HCT116 (cell line): ENCODE results near the gene FKBP2. TPM values are rescaled to one million over a fixed set of nuclear protein-coding genes. Genes with fewer than 3 reads are reported as not detected.

Experiments used
- ATAC-seq: fragments of 200-7000 bp; cut with Tn5 transposase; 2 replicates; pipeline ENCODE4 v1.9.1; 2020; ENCODE audit warnings: mild to moderate bottlenecking, moderate library complexity
- BruUV-seq: library from RNA; stranded (reverse); fragments of 400-500 nt; replicated peaks from 2 replicates; lab custom pipeline; 2021; lab: Mats Ljungman, UMichigan
- CTCF ChIA-PET: fragments of 300-600 bp; sonication (Branson Sonifier 250); formaldehyde crosslinking; loops from one replicate; lab custom pipeline; 2021; ENCODE audit warnings: antibody characterized with exemption; lab: Charles Lee
- POLR2A ChIA-PET: fragments of 300-600, 350-600 bp; sonication (Branson Sonifier 250); formaldehyde crosslinking; loops from one replicate; lab custom pipeline; 2021; ENCODE audit warnings: antibody characterized with exemption; lab: Charles Lee
- RAD21 ChIA-PET, 2 experiments: fragments of 300-600 bp; sonication (Branson Sonifier 250); formaldehyde crosslinking; loops; one replicate each; lab custom pipeline; 2023; ENCODE audit warnings: low total read pairs in 2 of 2; ENCODE audit not compliant: uncharacterized antibody in 2 of 2, unreplicated experiment in 2 of 2, low non-redundant PET in 1 of 2; lab: Charles Lee
- DNase-seq: peaks from one replicate; pipeline ENCODE4 v3.0.0-alpha.2; 2010; ENCODE audit warnings: low read depth, low spot score
- H2AFZ ChIP-seq: fragments of 200-600 bp; shearing (Covaris generic), sonication (generic); 2 replicates; pipeline ENCODE4 v1.6.1; 2017; ENCODE audit warnings: low read depth, mixed run types, mixed read lengths, antibody characterized with exemption, low read length; ENCODE audit not compliant: poor library complexity, severe bottlenecking
- H3K27ac ChIP-seq: 2 replicates; pipeline ENCODE4 v1.5.1; 2012; ENCODE audit warnings: low read depth, low read length
- H3K27me3 ChIP-seq: fragments of 200-600 bp; sonication (generic); 2 replicates; pipeline ENCODE4 v1.6.1; 2016; ENCODE audit warnings: mixed run types, low read length, mixed read lengths; ENCODE audit not compliant: insufficient read depth
- H3K36me3 ChIP-seq, 2 experiments: fragments of 200-500 bp in 1 of 2; fragments of 200-600 bp in 1 of 2; sonication (Bioruptor generic) in 1 of 2; sonication (generic) in 1 of 2; 2 replicates each; pipeline versions ENCODE4 v1.5.1 to v1.6.1; 2014 to 2016; ENCODE audit warnings: low read length in 2 of 2, inconsistent platforms in 1 of 2, mixed read lengths in 1 of 2, mixed run types in 1 of 2; ENCODE audit not compliant: insufficient read depth in 2 of 2, control insufficient read depth in 1 of 2
- H3K4me1 ChIP-seq, 2 experiments: fragments of 200-600 bp in 1 of 2; sonication (generic) in 1 of 2; 2 replicates each; pipeline versions ENCODE4 v1.5.1 to v1.6.1; 2012 to 2017; ENCODE audit warnings: low read length in 2 of 2, inconsistent platforms in 1 of 2, mild to moderate bottlenecking in 1 of 2, mixed read lengths in 1 of 2, mixed run types in 1 of 2, moderate library complexity in 1 of 2; ENCODE audit not compliant: insufficient read depth in 2 of 2, control insufficient read depth in 1 of 2
- H3K4me2 ChIP-seq: fragments of 200-600 bp; sonication (generic); 2 replicates; pipeline ENCODE4 v1.6.1; 2017; ENCODE audit warnings: mixed run types, low read length, mixed read lengths
- H3K4me3 ChIP-seq, 2 experiments: fragments of 200-600 bp in 1 of 2; sonication (generic) in 1 of 2; replicated peaks in 1 of 2; 2 replicates each; pipeline ENCODE4 v1.5.1; 2011 to 2016; ENCODE audit warnings: low read length in 2 of 2, control low read depth in 1 of 2, low read depth in 1 of 2, mild to moderate bottlenecking in 1 of 2, mixed read lengths in 1 of 2, mixed run types in 1 of 2
- H3K79me2 ChIP-seq: fragments of 200-600 bp; sonication (generic); 2 replicates; pipeline ENCODE4 v1.6.1; 2017; ENCODE audit warnings: mild to moderate bottlenecking, mixed run types, low read length, moderate library complexity, mixed read lengths; ENCODE audit not compliant: insufficient read depth
- H3K9ac ChIP-seq: fragments of 200-600 bp; sonication (generic); 2 replicates; pipeline ENCODE4 v1.6.1; 2016; ENCODE audit warnings: low read length, mixed read lengths
- H3K9me2 ChIP-seq: fragments of 200-600 bp; sonication (generic), shearing (Covaris generic); 2 replicates; pipeline ENCODE4 v1.6.1; 2017; ENCODE audit warnings: mixed run types, mild to moderate bottlenecking, moderate library complexity; ENCODE audit not compliant: insufficient read depth
- H3K9me3 ChIP-seq, 2 experiments: fragments of 200-500 bp in 1 of 2; fragments of 200-600 bp in 1 of 2; sonication (Bioruptor generic) in 1 of 2; sonication (generic) in 1 of 2; 2 replicates each; pipeline ENCODE4 v1.6.1; 2014 to 2017; ENCODE audit warnings: low read length in 2 of 2, mixed read lengths in 2 of 2, inconsistent platforms in 1 of 2, low read depth in 1 of 2, mild to moderate bottlenecking in 1 of 2, mixed run types in 1 of 2, moderate library complexity in 1 of 2; ENCODE audit not compliant: control insufficient read depth in 1 of 2, insufficient read depth in 1 of 2
- H4K20me1 ChIP-seq: fragments of 200-600 bp; sonication (generic), shearing (Covaris generic); 2 replicates; pipeline ENCODE4 v1.6.1; 2017; ENCODE audit warnings: mixed run types, mild to moderate bottlenecking, moderate library complexity; ENCODE audit not compliant: insufficient read depth
- ELF1 ChIP-seq: IDR thresholded peaks from 2 replicates; pipeline ENCODE4 v1.6.1; 2012; ENCODE audit warnings: low read depth, borderline replicate concordance
- FOSL1 ChIP-seq: IDR thresholded peaks from 2 replicates; pipeline ENCODE4 v1.6.1; 2012; ENCODE audit warnings: low read depth
- MAX ChIP-seq: IDR thresholded peaks from 2 replicates; pipeline ENCODE4 v1.6.1; 2012
- REST ChIP-seq: IDR thresholded peaks from 2 replicates; pipeline ENCODE4 v1.6.1; 2012; ENCODE audit warnings: low read depth
- YY1 ChIP-seq: IDR thresholded peaks from 2 replicates; pipeline ENCODE4 v1.6.1; 2011; ENCODE audit warnings: low read length, low read depth, moderate library complexity, mild to moderate bottlenecking; ENCODE audit not compliant: insufficient replicate concordance; ENCODE audit errors: extremely low read depth
- ZNF274 ChIP-seq: fragments of 200-500 bp; sonication (Bioruptor generic); IDR thresholded peaks from 2 replicates; pipeline ENCODE4 v1.6.1; 2014; ENCODE audit warnings: mild to moderate bottlenecking, low read depth, low read length, inconsistent platforms
- intact Hi-C: fragments of 100-400 bp; cut with micrococcal nuclease; formaldehyde crosslinking; loops from 2 replicates; pipeline ENCODE4 v1.10.0; 2022
- total RNA-seq: library from RNA; stranded (reverse); gene quantifications from one replicate; pipeline ENCODE4 v1.2.1, GENCODE V29; 2021; ENCODE audit not compliant: unreplicated experiment

The FKBP2 gene
- total RNA-seq, 1 experiment from 2014 or later = 69.2 TPM

DNA sequence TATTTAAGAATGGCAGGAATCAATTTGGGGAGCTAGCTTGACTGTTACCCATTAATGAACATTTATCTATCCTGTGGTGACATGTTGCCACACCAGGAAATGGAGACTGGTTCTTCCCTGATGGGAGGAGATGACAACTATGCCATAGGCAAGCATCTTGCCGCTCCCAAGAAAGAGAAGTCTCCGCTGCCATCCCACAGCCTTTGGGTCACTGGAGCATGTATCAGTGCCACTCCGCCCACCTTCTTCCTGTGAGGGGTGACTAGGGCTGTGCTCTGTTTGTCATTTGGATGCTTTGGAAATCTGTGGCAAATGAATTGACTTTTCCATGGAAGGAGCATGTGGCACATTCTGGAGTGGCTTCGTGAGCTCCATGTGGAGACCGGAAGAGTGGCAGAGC lies 48.5 kb upstream of the FKBP2 start:
- H3K4me2 ChIP-seq = no peak overlapping the region
- CTCF ChIA-PET = no interaction called here
- TF ChIP-seq REST = no peak
- no peak for TF ChIP-seq MAX
- no peak for TF ChIP-seq YY1
- no peak for TF ChIP-seq ELF1
- TF ChIP-seq ZNF274 = no peak
- TF ChIP-seq FOSL1 = no peak
- TF ChIP-seq, all 23 proteins: peak for 0
- Histone ChIP-seq H3K4me1 (peaks cover 3 to 6% of the 10 kb centered on the region in 2 experiments; a peak in 2 of 4 replicates), H3K9ac (no peak overlapping the region), H3K4me3 (no peak overlapping the region), H4K20me1 (peaks cover 27% of the 10 kb centered on the region), H3K36me3 (peaks cover 50 to 68% of the 10 kb centered on the region in 2 experiments), H3K9me2 (no peaks in the 10 kb centered on the region), H3K27me3 (no peaks in the 10 kb centered on the region), H3K27ac (no peak overlapping the region), H2AFZ (no peak overlapping the region), H3K79me2 (peaks cover 23% of the 10 kb centered on the region), H3K9me3 (no peaks in the 10 kb centered on the region)
- BruUV-seq = no TSS peak
- no peak for DNase-seq
- intact Hi-C loops = no loop called here
- no peak for ATAC-seq
- ChIA-PET POLR2A (interaction anchor here (1.0 kb wide), 1 partner anchor 8 kb away, joined by 7 read pairs; no protein-coding TSS in a partner anchor), RAD21 (no interaction called here)
